Measurements from ENCODE around the gene GDPD4.

- TF ChIP-seq CTCF (conservative IDR thresholded peaks at IDR 0.05; ENCODE audit: low read depth, low read length), result no peak
- TF ChIP-seq BHLHE40 (IDR thresholded peaks at IDR 0.05; ENCODE audit: low read depth, low read length), result no peak
- no peak for TF ChIP-seq RAD21 (IDR thresholded peaks at IDR 0.05; ENCODE audit: low read length)
- no peak for TF ChIP-seq POLR2A (IDR thresholded peaks at IDR 0.05; ENCODE audit: low read depth, low read length)
- TF ChIP-seq RCOR1 (IDR thresholded peaks at IDR 0.05; ENCODE audit: insufficient replicate concordance, low read length), result no peak
- no peak for TF ChIP-seq NFE2L2 (IDR thresholded peaks at IDR 0.05; ENCODE audit: low read depth, low read length)
- TF ChIP-seq MAZ (IDR thresholded peaks at IDR 0.05; ENCODE audit: borderline replicate concordance, low read depth, low read length), result no peak
- TF ChIP-seq FOS (IDR thresholded peaks at IDR 0.05; ENCODE audit: low read depth, low read length), result no peak
- no peak for TF ChIP-seq RFX5 (IDR thresholded peaks at IDR 0.05; ENCODE audit: low read depth, low read length)
- TF ChIP-seq ELK1 (IDR thresholded peaks at IDR 0.05; ENCODE audit: borderline replicate concordance, low read depth, low read length), result no peak
Measured at GRCh38 chr11:77316733-77317342, 15.4 kb upstream of the GDPD4 start.
